GM04503 (cell line): ENCODE measurements around the gene LTA.

Experiments used
- DNase-seq: peaks from one replicate; pipeline ENCODE4 v3.0.0-alpha.2; 2012; ENCODE audit warnings: low read depth

The LTA gene

GRCh38 chr6:31572041-31572911, at the start of gene LTA:
TSS of gene LTA (plus strand) at chr6:31572289. CDS start at chr6:31572743, 454 bp downstream.
- DNase-seq: no peak

- DNase-seq: no peak
Observed at GRCh38 chr6:31525553-31525931, 46.5 kb upstream of the LTA start.

- peak; percentile 42 for DNase-seq
Observed at GRCh38 chr6:31525932-31526591, 46.0 kb upstream of the LTA start.

GRCh38 chr6:31528307-31528777, 43.7 kb upstream of the LTA start:
- no peak for DNase-seq

GRCh38 chr6:31528821-31529328, 43.2 kb upstream of the LTA start, which contains the start of gene MCCD1:
TSS of gene MCCD1 (plus strand) at chr6:31528962. CDS start at chr6:31529015, 53 bp downstream.
- no peak for DNase-seq

GRCh38 chr6:31529329-31530150, 42.5 kb upstream of the LTA start:
- no peak for DNase-seq

- DNase-seq: no peak
Observed at GRCh38 chr6:31530659-31531058, 41.4 kb upstream of the LTA start.

- no peak for DNase-seq
Observed at GRCh38 chr6:31531162-31531561, 40.9 kb upstream of the LTA start.

- no peak for DNase-seq
Observed at GRCh38 chr6:31531771-31532643, 40.1 kb upstream of the LTA start.

GRCh38 chr6:31532644-31533454, 39.2 kb upstream of the LTA start:
- DNase-seq: no peak

- DNase-seq: no peak
Observed at GRCh38 chr6:31533455-31533841, 38.6 kb upstream of the LTA start.

- DNase-seq: no peak
Observed at GRCh38 chr6:31534011-31534410, 38.1 kb upstream of the LTA start.

- no peak for DNase-seq
Observed at GRCh38 chr6:31534521-31535040, 37.5 kb upstream of the LTA start.

- no peak for DNase-seq
Observed at GRCh38 chr6:31535538-31536324, 36.4 kb upstream of the LTA start.

GRCh38 chr6:31538805-31539400, 33.2 kb upstream of the LTA start:
- DNase-seq: no peak

- no peak for DNase-seq
Observed at GRCh38 chr6:31540640-31541039, 31.4 kb upstream of the LTA start.

- DNase-seq: no peak
Observed at GRCh38 chr6:31541059-31541657, 30.9 kb upstream of the LTA start.
